ENCODE data around the gene SMIM38.

Gene SMIM38

DNA sequence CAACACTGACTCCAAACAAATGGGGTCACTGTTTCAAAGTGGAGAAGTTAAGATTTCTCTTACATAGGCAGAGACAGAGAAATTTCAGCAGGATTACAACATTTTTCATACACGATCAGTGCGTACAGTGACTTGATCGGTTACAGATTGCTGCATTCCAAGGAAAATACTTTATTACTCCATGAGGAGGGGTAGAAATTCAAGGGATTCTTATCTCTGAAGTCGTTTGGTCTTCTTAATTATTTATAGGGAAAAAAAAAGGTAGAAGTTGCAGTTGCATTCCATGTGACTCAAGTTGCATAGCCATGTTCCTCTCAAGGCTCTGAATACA, 10.7 kb upstream of the SMIM38 start:
- TF ChIP-seq POLR2AphosphoS5 (IDR thresholded peaks at IDR 0.05; ENCODE audit: low read depth, low read length) (no peak), FOXP2 (optimal IDR thresholded peaks at IDR 0.05; ENCODE audit: borderline replicate concordance, extremely low read depth, extremely low read length, insufficient read depth) (no peak), TAF1 (IDR thresholded peaks at IDR 0.05; ENCODE audit: borderline replicate concordance, insufficient read depth, low read length) (no peak), SIN3A (IDR thresholded peaks at IDR 0.05; ENCODE audit: borderline replicate concordance, insufficient read depth, low read length) (no peak)
- TF ChIP-seq, protein P1, sequence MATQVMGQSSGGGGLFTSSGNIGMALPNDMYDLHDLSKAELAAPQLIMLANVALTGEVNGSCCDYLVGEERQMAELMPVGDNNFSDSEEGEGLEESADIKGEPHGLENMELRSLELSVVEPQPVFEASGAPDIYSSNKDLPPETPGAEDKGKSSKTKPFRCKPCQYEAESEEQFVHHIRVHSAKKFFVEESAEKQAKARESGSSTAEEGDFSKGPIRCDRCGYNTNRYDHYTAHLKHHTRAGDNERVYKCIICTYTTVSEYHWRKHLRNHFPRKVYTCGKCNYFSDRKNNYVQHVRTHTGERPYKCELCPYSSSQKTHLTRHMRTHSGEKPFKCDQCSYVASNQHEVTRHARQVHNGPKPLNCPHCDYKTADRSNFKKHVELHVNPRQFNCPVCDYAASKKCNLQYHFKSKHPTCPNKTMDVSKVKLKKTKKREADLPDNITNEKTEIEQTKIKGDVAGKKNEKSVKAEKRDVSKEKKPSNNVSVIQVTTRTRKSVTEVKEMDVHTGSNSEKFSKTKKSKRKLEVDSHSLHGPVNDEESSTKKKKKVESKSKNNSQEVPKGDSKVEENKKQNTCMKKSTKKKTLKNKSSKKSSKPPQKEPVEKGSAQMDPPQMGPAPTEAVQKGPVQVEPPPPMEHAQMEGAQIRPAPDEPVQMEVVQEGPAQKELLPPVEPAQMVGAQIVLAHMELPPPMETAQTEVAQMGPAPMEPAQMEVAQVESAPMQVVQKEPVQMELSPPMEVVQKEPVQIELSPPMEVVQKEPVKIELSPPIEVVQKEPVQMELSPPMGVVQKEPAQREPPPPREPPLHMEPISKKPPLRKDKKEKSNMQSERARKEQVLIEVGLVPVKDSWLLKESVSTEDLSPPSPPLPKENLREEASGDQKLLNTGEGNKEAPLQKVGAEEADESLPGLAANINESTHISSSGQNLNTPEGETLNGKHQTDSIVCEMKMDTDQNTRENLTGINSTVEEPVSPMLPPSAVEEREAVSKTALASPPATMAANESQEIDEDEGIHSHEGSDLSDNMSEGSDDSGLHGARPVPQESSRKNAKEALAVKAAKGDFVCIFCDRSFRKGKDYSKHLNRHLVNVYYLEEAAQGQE (IDR thresholded peaks at IDR 0.05; ENCODE audit: insufficient read depth in 1 of 2, low read depth in 2 of 2, low read length in 2 of 2): no peak

DNA sequence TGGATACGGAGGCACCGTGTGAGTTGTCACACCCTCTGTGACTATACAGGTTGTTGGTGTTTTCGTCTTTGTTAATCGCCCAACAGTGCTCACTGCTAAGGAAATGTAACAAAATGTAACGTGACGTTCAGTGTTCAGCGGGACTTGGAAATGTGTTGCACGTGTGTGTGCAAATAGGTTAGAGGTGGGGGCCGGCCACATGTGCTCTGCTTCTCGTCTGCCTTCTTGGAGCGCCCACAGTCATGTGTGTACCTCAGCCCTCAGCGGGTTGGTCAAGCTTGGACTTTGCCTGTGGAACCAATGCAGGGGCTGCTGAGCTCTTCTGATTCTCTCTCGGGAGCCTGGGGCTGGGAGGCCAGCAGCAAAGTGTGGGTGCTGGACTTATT, 7.4 kb upstream of the SMIM38 start:
- no peak for TF ChIP-seq POLR2AphosphoS5 (IDR thresholded peaks at IDR 0.05; ENCODE audit: low read depth, low read length)
- TF ChIP-seq TAF1 (IDR thresholded peaks at IDR 0.05; ENCODE audit: borderline replicate concordance, insufficient read depth, low read length): no peak
- TF ChIP-seq FOXP2 (optimal IDR thresholded peaks at IDR 0.05; ENCODE audit: borderline replicate concordance, extremely low read depth, extremely low read length, insufficient read depth): no peak
- TF ChIP-seq SIN3A (IDR thresholded peaks at IDR 0.05; ENCODE audit: borderline replicate concordance, insufficient read depth, low read length): no peak
- TF ChIP-seq, protein P1 (IDR thresholded peaks at IDR 0.05; ENCODE audit: insufficient read depth in 1 of 2, low read depth in 2 of 2, low read length in 2 of 2): no peak

DNA sequence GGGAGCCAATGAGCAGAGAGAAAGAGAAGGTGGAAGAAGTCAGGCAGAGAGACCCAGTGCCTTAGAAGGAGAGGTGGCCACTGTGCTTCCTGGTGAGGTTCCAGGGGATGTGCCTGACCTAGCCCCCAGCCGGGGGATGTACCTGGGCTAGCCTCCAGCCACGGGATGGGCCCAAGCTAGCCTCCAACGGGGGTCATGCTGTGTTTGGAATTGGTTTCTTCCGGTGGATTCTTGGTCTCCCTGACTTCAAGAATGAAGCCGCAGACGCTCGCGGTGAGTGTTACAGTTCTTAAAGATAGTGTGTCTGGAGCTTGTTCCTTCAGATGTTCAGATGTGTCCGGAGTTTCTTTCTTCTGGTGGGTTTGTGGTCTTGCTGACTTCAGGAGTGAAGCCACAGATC, 6.9 kb upstream of the SMIM38 start:
- TF ChIP-seq POLR2AphosphoS5 (IDR thresholded peaks at IDR 0.05; ENCODE audit: low read depth, low read length) (no peak), SIN3A (IDR thresholded peaks at IDR 0.05; ENCODE audit: borderline replicate concordance, insufficient read depth, low read length) (no peak), FOXP2 (optimal IDR thresholded peaks at IDR 0.05; ENCODE audit: borderline replicate concordance, extremely low read depth, extremely low read length, insufficient read depth) (no peak), TAF1 (IDR thresholded peaks at IDR 0.05; ENCODE audit: borderline replicate concordance, insufficient read depth, low read length) (no peak)
- TF ChIP-seq, protein P1 (IDR thresholded peaks at IDR 0.05; ENCODE audit: insufficient read depth in 1 of 2, low read depth in 2 of 2, low read length in 2 of 2): no peak

DNA sequence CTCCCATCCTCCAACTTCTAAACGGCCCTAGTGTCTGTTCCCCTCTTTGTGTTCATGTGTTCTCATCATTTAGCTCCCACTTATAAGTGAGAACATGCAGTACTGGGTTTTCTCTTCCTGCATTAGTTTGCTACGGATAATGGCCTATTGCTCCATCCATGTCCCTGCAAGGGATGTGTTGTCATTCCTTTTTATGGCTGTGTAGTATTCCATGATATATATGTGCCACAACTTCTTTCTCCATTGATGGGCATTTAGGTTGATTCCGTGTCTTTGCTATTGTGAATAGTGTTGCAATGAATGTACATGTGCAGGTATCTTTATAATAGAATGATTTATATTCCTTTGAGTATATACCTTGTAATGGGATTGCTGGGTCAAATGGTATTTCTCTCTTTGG, 5.6 kb upstream of the SMIM38 start:
- TF ChIP-seq TAF1 (IDR thresholded peaks at IDR 0.05; ENCODE audit: borderline replicate concordance, insufficient read depth, low read length): no peak
- no peak for TF ChIP-seq POLR2AphosphoS5 (IDR thresholded peaks at IDR 0.05; ENCODE audit: low read depth, low read length)
- TF ChIP-seq FOXP2 (optimal IDR thresholded peaks at IDR 0.05; ENCODE audit: borderline replicate concordance, extremely low read depth, extremely low read length, insufficient read depth): no peak
- TF ChIP-seq, protein P1 (IDR thresholded peaks at IDR 0.05; ENCODE audit: insufficient read depth in 1 of 2, low read depth in 2 of 2, low read length in 2 of 2): no peak
- TF ChIP-seq SIN3A (IDR thresholded peaks at IDR 0.05; ENCODE audit: borderline replicate concordance, insufficient read depth, low read length): no peak

DNA sequence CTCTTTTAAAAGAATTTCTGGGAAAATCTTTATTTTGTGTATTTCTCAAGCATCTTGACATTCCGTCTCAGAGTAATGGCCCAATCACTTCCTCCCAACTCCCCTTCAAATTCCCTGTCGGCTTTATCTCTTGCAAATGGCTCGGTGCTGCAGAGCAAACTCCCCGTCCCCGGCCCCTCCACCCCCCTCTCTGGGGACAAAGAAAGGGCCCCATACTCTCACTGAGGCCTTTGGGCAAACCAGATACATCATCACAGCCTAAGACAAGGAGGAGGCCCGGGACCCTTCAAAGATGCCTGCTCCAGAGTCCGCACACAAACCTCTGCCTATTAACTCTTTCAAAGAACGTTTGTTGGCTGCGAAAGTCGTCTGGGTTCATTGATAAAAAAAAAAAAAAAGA, 3.9 kb upstream of the SMIM38 start:
- TF ChIP-seq POLR2AphosphoS5 (IDR thresholded peaks at IDR 0.05; ENCODE audit: low read depth, low read length) (no peak), TAF1 (IDR thresholded peaks at IDR 0.05; ENCODE audit: borderline replicate concordance, insufficient read depth, low read length) (no peak), SIN3A (IDR thresholded peaks at IDR 0.05; ENCODE audit: borderline replicate concordance, insufficient read depth, low read length) (no peak), FOXP2 (optimal IDR thresholded peaks at IDR 0.05; ENCODE audit: borderline replicate concordance, extremely low read depth, extremely low read length, insufficient read depth) (no peak)
- TF ChIP-seq, protein P1 (IDR thresholded peaks at IDR 0.05; ENCODE audit: insufficient read depth in 1 of 2, low read depth in 2 of 2, low read length in 2 of 2): no peak

Measured in PFSK-1 (cell line).